Neural crest cell (in vitro differentiated cells): ENCODE measurements around the gene COQ2. TPM values are rescaled to one million over a fixed set of nuclear protein-coding genes. Genes with fewer than 3 reads are reported as not detected.

ENCODE experiments used
- DNase-seq: peaks from one replicate; pipeline ENCODE4 v3.0.0; 2021; ENCODE audit warnings: low read depth, mixed read lengths, low spot score
- H3K27ac Mint-ChIP-seq: one replicate; pipeline ENCODE4 v1.8.0; 2021; ENCODE audit warnings: mild to moderate bottlenecking, mixed read lengths; ENCODE audit not compliant: unreplicated experiment
- H3K27me3 Mint-ChIP-seq: 2 replicates; pipeline ENCODE4 v1.8.0; 2021; ENCODE audit warnings: low read depth, mild to moderate bottlenecking, mixed read lengths
- H3K36me3 Mint-ChIP-seq: 2 replicates; pipeline ENCODE4 v1.8.0; 2021; ENCODE audit warnings: low read depth, mild to moderate bottlenecking, mixed read lengths
- H3K4me1 Mint-ChIP-seq: 2 replicates; pipeline ENCODE4 v1.8.0; 2021; ENCODE audit warnings: mixed read lengths
- H3K4me3 Mint-ChIP-seq: one replicate; pipeline ENCODE4 v1.8.0; 2021; ENCODE audit warnings: mild to moderate bottlenecking, mixed read lengths
- H3K9me3 Mint-ChIP-seq: 2 replicates; pipeline ENCODE4 v1.8.0; 2021; ENCODE audit warnings: mixed read lengths
- total RNA-seq: library from RNA; stranded (reverse); gene quantifications from 2 replicates; pipeline ENCODE4 v1.2.1, GENCODE V29; 2021
- TF ChIP-seq, protein P1 (sequence below): fragments of 200-600 bp; sonication (generic); conservative IDR thresholded peaks from 2 replicates; pipeline ENCODE4 v1.5.0; 2021; ENCODE audit warnings: antibody characterized with exemption, mild to moderate bottlenecking

COQ2 gene
- total RNA-seq, 1 donor from 2014 or later: 21.9 TPM

DNA sequence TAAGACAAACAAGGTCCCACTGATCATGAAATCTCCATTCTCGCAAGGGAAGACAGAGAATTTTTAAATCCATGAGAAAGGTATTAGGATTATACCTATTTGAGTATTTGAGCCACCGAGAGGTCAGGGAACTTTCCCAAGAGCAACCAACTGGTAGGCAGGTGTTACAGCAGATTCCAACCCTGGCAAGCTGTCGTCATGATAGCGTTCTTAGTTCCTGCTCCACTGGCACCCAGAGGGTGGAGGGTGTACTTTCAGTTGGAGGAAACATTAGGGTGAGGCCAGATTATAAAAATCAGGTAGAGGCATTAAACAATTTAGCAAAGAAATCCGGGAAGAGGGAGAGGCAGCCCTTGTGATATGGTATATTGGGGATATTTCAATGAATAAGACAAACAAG lies 23.3 kb downstream of the COQ2 start:
- H3K4me1 Mint-ChIP-seq: peaks cover 14% of the 10 kb centered on the region
- DNase-seq: no peak
- peak overlapping the region; percentile 87 for H3K27ac Mint-ChIP-seq
- no peaks in the 10 kb centered on the region for H3K36me3 Mint-ChIP-seq
- TF ChIP-seq, protein P1, sequence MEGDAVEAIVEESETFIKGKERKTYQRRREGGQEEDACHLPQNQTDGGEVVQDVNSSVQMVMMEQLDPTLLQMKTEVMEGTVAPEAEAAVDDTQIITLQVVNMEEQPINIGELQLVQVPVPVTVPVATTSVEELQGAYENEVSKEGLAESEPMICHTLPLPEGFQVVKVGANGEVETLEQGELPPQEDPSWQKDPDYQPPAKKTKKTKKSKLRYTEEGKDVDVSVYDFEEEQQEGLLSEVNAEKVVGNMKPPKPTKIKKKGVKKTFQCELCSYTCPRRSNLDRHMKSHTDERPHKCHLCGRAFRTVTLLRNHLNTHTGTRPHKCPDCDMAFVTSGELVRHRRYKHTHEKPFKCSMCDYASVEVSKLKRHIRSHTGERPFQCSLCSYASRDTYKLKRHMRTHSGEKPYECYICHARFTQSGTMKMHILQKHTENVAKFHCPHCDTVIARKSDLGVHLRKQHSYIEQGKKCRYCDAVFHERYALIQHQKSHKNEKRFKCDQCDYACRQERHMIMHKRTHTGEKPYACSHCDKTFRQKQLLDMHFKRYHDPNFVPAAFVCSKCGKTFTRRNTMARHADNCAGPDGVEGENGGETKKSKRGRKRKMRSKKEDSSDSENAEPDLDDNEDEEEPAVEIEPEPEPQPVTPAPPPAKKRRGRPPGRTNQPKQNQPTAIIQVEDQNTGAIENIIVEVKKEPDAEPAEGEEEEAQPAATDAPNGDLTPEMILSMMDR: no peak
- no peak overlapping the region for H3K4me3 Mint-ChIP-seq
- no peaks in the 10 kb centered on the region for H3K9me3 Mint-ChIP-seq
- H3K27me3 Mint-ChIP-seq: no peaks in the 10 kb centered on the region

- TF ChIP-seq, protein P1: no peak
- Mint-ChIP-seq H3K4me1 (peaks cover 18% of the 10 kb centered on the region), H3K4me3 (no peak overlapping the region), H3K36me3 (no peaks in the 10 kb centered on the region), H3K27me3 (no peaks in the 10 kb centered on the region), H3K27ac (no peak overlapping the region), H3K9me3 (no peaks in the 10 kb centered on the region)
- DNase-seq: no peak
These were observed 25.0 kb downstream of the COQ2 start for GRCh38 chr4:83259586-83259985.

GRCh38 chr4:83258461-83258860 lies 26.1 kb downstream of the COQ2 start:
- Mint-ChIP-seq H3K4me3 (no peak overlapping the region), H3K4me1 (peaks cover 18% of the 10 kb centered on the region), H3K27ac (no peak overlapping the region), H3K9me3 (no peaks in the 10 kb centered on the region), H3K27me3 (no peaks in the 10 kb centered on the region), H3K36me3 (no peaks in the 10 kb centered on the region)
- no peak for DNase-seq
- TF ChIP-seq, protein P1: no peak

DNA sequence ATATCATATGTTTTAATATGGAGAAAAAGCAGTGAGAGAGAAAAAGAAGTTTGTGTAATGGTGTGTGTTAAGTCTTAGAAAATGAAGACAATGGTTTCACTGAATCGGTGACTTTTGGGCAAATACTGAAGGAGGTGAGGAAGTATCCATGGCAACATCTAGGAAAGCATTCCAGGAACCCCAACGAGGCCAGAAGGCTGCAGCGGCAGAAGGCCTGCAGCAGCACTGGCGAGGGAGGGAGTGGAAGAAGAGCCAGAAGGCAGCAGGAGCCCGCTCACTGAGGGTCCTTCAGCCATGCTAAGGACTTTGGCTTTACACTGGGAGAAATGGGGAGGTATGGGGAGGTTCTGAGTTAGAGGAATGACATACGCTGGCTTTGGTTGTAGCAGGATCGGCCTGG lies 26.8 kb downstream of the COQ2 start:
- Mint-ChIP-seq H3K9me3 (no peaks in the 10 kb centered on the region), H3K27me3 (no peaks in the 10 kb centered on the region), H3K4me3 (no peak overlapping the region), H3K27ac (no peak overlapping the region), H3K36me3 (no peaks in the 10 kb centered on the region), H3K4me1 (peaks cover 19% of the 10 kb centered on the region)
- TF ChIP-seq, protein P1: no peak
- DNase-seq: no peak

- H3K9me3 Mint-ChIP-seq: no peaks in the 10 kb centered on the region
- TF ChIP-seq, protein P1: no peak
- H3K27ac Mint-ChIP-seq: no peak overlapping the region
- DNase-seq: no peak
- H3K36me3 Mint-ChIP-seq: no peaks in the 10 kb centered on the region
- peaks cover 30% of the 10 kb centered on the region for H3K4me1 Mint-ChIP-seq
- H3K4me3 Mint-ChIP-seq: no peak overlapping the region
- no peaks in the 10 kb centered on the region for H3K27me3 Mint-ChIP-seq
These were observed 29.0 kb downstream of the COQ2 start for GRCh38 chr4:83255584-83255983.
